MV-4-11 (cell line): ENCODE results near the gene LCN10.

Source experiments
- DNase-seq: peaks from one replicate; lab custom pipeline; 2025; lab: John Stamatoyannopoulos, UW

The LCN10 gene

DNA sequence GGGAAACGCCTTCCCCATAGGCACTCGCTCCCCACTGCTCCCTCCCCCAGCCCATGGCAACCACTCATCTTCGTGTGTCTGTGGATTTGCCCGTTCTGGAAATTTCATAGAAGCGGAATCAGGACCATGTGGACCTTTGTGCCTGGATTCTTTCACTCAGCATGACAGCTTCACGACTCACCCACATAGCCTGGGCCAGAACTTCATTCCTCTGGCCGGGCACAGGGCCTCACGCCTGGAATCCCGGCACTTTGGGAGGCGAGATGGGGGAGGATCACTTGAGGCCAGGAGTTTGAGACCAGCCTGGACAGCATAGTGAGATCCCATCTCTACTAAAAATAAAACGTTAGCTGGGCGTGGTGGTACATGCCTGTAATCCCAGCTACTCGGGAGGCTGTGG, 42.4 kb downstream of the LCN10 start:
- DNase-seq, result no peak

DNA sequence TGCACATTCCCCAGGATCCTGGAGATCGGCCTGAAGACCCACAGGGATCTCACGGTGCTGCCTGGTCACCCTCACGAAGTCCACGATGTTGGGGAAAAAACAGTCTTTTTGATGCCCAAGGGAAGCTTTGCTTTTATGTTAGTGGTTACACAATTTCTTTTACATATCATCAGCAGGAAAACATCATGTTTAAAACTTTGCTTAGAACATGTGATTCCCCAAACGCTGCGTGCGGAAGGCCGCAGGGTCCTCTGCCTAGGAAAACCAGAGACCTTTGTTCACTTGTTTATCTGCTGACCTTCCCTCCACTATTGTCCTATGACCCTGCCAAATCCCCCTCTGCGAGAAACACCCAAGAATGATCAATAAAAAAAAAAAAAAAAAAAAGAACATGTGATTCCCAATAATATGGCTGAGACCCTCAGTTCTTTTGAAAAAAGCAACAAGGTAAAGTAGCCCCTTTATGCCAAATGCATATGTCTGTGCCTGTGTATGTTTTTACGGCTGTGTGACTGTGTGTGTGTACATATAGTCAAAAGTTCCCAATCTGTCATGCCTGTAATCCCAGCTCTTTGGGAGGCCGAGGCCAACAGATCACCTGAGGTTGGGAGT, 44.0 kb downstream of the LCN10 start:
- DNase-seq, result no peak

DNA sequence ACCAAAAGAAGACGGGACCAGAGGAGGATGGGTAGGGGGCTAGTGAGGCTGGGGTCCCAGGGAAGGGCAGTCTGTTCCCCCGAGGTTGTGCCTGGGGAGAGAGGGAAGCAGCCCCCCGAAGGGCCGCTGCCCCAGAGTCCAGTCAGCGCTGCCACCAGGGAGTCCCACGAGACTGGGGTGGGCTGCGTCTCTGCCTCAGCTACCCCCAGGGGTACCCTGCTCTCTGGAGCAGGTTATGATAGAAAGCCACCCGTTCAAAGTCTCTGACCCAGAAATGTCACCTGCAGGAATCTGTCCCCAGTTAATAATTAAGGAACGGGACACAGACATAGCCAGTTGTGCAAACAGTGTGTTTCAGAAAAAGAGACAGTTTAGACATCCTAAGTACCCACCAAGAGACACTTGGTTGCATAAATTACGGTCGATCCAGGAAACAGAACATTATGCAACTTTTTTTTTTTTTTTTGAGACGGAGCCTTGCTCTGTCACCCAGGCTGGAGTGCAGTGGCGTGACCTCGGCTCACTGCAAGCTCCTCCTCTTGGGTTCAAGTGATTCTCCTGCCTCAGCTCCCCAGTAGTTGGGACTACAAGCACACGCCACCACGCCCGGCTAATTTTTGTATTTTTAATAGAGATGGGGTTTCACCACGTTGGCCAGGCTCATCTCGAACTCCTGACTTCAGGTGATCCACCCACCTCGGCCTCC, 44.8 kb downstream of the LCN10 start:
- peak; percentile 95 for DNase-seq

DNA sequence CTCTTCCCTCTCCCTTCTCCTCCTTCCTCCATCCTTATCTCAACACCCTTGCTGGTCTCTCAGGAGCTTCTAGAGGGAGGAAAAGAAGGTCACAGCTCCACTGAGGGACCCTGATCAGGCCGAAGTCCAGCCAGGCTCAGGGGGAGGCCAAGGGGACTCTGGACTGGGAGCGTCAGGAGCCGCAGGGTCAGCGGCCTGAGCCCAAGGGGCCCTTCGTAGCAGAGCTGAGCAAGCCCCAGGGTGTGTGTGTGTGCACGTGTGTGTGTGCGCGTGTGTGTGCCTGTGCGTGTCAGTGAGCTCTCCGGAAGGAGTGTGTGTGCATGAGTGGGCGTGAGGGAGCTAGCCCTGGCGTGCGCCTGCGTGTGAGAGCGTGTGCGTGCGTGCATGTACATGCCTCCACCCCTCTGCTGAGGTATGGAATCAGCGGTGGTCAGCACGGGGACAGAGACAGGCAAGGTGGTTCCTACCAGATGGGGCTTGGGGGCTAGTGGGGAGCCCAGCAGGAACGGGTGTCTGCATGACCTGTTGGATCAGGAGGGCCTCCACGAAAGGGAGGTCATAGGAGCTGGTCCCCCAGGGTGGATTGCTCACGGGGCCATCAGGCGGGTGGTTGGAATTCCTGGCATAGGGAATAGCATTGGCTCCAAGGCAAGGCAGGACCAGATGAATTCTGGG, 45.5 kb downstream of the LCN10 start:
- DNase-seq, result peak; percentile 55

DNA sequence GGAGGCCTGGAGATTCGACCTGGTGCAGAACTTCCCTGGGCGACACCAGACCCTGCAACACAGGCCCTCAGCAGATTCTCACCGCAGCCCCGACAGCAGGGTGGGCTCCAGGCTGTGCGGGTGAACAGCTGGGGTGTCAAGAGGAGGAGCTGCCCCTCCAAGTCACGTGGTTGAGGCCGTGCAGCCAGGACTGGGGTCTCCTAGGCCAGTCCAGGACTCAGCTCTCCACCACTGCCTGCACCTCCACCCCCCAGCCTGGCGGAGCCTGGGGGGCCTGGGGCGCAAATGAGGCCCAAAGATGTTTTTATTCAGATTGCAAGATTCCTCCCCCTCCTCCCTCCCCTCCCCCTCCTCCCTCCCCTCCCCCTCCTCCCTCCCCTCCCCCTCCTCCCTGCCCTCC, 46.2 kb downstream of the LCN10 start:
- no peak for DNase-seq

DNA sequence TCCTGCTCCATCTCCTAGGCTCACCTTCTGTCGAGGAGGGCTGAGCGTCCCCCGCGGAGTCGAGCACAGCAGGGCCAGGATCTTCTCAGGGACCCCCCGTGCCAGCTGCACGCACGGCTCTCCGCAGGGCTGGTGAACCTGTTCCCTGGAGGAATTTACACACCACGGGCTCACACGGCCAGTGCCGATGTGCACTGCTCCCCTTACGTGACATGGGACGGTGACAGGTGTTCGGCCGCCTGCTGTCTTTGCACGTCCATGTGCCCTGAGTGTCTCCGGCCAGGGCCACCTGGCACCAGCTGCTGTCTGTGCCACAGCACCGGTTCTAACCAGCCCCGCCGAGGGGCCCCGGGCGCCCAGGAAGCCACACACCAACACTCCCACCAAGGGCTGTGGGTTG, 46.8 kb downstream of the LCN10 start:
- peak; percentile 14 for DNase-seq

DNA sequence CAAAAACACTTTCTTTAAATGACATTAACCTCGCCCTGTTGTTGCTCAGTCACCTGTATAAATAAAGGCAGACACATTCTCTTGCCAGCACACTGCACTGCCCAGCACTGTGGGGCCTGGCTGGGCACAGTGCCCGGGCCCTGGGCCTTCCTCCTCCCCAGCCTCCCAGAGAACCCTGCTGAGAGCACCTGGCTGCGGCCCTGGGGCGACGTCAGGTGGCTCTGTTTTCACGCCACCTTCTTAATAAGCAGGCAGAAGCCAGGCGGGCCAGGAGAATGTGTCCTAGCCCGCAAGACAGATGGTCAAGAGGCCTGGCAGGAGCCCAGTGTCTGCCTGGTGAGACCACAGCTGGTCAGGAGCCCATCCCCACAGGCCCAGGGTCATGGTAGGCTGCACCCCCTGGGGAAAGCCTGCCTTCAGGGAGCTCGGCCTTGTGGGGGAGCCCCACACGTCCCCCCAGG, 47.3 kb downstream of the LCN10 start:
- no peak for DNase-seq

DNA sequence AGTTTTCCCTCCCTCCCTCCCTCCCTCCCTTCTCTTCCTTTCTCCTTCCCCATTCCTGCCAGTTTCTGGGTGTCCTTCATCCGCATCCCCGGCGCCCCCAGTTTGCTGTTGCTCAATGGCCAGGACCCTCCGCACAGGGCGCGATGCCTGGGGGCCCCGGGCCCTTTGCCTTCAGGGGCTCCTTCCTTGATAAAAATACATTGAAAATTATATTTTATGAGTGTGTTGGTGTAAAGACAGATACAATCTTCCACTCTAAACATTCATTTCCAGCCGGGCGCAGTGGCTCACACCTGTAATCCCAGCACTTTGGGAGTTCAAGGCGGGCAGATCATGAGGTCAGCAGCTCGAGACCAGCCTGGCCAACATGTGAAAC, 47.9 kb downstream of the LCN10 start:
- DNase-seq, result no peak

DNA sequence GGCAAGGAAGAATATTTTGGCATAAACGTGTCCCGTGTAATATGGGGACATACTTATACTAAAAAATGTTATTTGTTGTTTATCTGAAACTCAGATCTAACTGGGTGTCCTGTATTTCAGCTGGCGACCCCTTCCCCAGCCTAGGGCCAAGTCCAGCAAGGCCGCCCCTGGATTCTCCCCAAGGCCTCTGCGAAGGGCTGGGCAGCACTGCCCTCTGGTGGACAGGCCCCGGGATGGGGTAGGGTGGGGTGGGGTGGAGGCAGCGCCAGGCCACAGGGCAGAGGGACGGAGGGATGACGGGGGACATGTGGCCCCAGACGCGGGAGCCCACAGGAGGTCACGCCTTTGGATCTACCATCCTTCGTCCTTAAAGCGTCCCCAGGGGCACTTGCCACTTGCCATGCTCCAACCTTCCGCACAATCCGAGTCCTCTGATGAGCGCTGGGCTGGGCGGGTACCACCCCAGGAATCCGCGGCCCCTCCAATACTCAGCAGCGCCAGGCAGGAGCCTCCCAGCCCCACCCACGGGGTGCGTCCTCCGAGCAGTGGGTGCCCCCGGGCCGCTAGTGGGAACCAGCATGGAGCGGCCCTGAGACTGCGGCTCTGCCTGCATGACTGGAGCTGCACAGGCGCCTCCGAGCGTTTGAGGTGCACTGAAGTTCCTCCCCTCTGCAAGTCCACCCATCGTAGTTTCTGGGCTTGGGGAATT, 48.4 kb downstream of the LCN10 start:
- peak; percentile 13 for DNase-seq

DNA sequence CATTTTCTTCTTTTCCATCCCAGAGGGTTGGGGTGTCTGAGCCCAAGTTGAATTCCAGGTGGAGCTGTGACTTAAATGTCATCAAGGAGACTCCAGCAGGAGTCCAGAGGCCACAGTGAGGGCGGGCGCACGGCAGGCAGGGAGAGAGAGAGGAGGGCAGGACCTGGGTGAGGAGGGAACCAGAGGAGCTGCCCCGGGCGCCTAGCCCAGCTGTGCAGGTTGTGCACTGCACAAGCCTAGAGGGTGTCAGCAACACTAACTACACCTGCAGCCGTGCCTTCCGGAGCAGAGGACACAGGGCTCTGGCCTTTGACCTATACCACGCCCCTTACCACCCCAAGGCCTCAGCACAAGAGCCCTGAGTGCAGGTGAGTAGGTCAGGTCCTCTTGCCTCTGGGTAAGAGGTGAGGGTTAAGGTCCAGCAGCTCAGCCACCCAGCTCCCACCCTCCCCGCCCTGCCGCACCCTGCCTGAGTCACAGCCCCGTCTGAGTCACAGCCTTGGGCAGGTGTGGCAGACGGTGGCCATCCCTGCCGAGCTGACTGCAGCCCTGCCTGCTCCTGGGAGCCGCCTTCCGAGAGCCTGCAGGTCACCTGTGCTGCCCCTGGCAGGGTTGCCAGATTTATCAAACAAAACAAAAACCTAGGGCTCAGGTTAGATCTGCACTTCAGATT, 49.1 kb downstream of the LCN10 start:
- no peak for DNase-seq

DNA sequence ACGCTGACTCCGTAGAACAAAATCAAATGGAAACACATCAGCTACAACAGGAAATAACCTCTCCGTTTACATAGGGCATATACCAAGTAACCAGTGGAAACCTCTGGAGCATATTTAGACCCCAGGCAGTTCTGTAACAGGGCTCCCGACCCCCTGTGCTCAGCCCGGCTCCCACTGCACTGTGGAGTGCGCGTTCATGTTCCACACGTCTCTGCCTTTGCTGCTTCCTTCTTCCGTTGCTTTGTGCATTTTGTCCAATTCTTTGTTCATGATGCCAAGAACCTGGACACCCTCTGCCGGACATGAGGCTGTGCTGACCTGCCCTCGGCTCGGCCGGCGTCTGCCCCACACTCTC, 49.6 kb downstream of the LCN10 start:
- DNase-seq, result no peak

DNA sequence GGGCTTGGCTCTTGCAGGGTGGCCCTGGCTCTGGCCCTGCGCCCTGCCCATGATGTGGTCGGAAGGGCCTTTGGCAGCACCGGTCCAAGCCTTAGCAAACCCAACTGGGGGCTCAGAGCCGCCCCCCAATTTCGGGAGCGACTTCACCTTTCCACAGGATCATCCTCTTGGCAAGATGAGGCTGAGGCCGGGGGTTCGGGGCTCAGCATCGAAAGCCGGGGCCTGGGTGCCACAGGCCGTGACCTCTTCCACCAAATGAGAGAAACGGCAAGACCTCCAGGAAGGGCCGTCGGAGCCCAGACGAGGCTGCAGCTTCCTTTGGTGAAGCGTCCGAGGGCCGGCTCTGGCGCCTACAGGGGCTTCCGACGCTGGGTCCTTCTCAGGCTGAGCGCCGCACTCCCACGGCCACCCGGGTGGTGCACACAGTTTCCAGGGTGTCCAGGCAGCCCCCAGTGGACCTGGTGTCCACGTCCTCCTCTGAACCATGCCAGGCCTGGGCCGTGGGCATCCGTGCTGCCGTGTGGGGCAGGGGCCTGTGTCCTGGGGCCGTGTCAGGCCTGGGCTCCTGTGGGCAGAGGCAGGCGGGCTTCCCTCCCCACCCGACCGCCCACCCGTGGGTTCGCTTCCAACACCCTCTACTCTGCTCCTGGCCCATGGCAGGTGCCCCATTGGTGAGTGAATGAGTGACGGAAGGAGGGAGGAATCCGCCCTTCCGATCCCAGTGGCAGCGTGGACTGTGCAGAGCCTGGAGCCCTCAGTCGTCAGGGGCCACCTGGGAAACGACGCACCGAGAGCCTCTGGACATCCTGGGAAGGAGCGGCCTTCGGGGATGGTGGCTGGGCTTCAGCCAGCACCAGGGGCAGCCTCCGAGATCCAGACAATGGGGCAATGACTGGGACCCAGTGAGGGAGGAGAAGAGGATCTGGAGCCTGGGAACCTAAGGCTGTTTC, 50.3 kb downstream of the LCN10 start:
- DNase-seq, result no peak

DNA sequence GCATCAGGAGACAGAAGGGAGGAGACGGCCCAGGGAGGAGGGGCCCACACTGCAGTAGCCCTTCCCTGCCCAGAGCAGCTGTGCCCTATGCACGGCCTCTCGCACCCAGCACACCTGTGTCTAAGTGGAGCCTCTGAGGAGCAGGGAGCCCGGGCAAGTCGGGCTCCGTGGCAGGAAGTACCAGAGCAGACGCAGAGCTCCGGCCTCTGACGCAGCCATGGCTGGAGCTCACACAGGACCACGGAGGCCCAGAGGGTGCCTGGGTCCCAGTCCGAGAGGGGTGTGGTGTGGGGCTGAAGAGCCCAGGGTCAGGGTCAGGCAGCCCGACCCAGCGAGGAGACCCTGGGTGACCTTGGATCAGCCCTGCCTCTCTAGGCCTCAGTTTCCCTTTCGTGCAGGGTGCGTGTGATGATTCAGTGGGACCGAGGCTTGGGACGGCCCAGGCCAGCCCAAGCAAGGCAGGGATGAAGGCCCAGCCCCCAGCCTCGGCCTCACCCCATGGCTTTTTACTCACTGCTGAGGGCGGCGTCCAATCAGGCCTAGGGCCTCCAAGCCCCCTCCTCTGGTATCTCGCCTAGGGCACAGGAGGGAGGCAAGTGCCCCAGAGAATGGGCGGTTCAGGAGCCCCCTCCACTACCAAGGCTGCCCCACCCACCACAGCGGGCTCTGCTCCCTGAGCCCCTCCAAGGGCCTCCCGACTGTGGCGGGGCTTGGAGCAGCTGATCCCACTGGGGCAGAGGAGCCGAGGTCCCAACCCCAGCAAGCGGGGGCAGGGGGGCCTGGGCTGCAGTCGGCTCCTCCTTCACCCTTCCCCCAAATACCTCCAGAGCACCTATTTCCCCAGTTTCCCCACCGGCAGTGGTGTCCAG, 51.2 kb downstream of the LCN10 start:
- no peak for DNase-seq

DNA sequence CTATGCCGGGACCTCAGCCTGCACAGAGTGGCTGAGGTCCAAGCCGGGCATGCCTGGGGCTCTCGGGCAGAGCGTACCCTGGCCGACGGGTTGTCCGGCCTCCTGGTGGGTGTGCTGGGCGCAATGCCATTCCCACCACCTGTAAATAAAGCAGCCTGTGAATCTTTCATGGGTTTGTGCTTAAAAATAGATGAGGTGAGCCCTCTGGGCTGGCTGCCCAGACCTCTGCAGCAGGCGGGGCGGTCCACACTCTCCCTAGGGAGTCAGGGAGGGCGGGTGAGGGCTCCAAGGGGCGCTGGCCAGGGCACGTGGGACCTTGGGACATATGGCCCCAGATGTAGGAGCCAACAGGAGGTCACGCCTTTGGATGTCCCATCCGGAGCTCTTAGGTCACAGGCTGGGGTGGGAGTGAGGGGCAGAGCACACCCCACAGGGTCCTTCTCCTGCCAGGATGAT, 51.9 kb downstream of the LCN10 start:
- DNase-seq, result no peak

DNA sequence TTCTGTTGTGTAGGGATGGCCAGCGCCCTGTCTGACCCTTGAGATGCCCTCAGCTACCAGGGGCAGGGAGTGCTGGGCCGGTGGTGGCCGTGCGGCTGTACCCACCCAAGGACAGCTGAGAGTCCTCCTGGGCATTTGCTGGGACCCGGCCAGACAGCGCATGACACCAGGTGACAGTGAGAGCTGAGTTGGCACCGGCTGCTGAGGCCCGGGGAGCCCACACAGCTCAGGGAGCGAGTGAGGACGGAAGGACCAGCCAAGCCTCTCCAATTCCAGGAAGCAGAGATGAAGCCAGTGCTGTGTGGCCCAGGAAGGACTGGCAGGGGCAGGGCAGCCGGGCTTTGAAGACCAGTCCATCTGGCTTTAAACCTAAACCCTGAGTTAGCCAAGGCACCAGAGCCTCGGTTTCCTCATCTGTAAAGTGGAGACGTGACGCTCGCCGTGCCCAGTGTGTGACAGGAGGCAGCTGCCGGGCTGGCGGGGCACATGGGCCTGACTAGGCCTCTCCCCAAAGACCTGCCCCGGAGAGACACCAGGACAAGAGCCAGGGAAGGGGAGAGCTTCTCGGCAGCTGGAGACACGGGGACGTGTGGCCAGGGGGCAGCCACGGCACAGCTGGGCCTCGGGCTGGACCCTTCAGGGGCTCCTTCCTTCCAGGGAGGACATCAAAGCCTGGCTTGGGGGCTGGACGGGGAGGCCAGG, 52.5 kb downstream of the LCN10 start:
- DNase-seq, result no peak

DNA sequence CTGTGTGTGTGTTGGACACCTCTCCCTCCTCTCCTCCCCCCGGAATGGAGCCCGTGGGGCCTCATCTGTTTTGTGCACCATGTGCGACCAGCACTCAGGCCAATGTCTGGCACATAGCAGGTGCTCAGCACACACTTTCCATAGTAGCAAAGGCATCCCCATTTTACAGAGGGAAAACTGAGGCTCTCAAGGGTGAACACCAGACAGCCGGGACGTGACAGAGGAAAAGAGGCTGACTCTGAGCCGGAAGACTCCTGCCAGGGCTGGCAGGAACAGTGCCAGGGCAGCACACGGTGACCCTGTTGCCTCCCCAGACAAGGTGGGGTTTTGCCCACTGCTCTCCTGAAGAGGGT, 53.7 kb downstream of the LCN10 start:
- DNase-seq, result no peak

DNA sequence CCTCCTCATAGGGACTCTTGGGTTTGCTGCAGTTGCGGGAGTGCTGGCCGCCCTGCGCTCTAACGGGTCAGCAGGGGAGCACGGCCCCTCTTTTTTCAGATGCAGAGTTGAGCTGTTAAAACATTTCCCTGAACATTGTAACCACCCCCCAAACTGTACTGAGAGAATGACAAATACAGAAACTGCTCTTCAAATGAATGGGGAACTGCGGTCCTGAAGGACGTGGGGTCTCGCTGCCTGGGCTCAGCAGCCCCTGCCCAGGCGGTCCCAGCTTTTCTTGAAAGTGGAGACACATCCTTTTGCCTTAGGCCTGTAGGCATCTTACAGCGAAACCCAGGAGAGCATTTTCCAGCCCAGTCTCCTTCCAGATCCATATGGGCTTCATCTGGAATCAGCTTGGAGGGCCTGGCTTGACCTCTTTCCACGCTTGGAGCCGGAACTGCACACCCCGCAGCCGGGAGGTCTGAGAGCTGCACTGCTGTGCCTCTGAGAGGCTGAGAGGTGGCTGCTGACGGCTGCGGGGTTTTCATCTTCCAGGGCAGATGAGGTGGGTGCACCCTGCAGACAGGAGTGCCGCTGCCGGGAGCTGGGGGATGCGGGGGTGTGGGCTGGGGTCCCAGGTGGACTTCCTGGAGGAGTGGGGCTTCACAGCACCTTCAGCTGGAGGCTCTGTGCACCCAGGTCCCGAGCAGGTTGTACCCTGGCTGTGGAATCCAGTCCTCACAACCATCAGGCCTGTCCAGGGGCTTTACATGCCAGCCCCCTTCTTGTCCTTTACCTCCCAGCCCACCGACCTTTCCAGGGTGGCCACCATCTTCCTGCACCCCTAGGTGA, 54.2 kb downstream of the LCN10 start:
- peak; percentile 77 for DNase-seq
